Stimulated activated CD4-positive, alpha-beta T cell treated with anti-CD3 and anti-CD28 coated beads, Interleukin-4, amount 100 ng/mL, for 24 hours (primary cell): ENCODE measurements around the gene PRIM2.
"Not testable (repeated sequence)": the region's sequence is repeated elsewhere in the genome, so short reads cannot be mapped to it uniquely, and the experiment has no call there.

ENCODE experiments used
- DNase-seq: peaks from one replicate; pipeline ENCODE4 v3.0.0-alpha.2; 2020

Gene PRIM2

GRCh38 chr6:57368965-57369731 is 51.7 kb downstream of the PRIM2 start:
- DNase-seq = not testable (repeated sequence)

GRCh38 chr6:57371779-57372178 is 54.3 kb downstream of the PRIM2 start:
- not testable (repeated sequence) for DNase-seq

GRCh38 chr6:57374764-57375163 is 57.3 kb downstream of the PRIM2 start:
- not testable (repeated sequence) for DNase-seq

GRCh38 chr6:57376083-57376482 is 58.7 kb downstream of the PRIM2 start:
- DNase-seq = not testable (repeated sequence)

GRCh38 chr6:57389038-57389592 is 71.7 kb downstream of the PRIM2 start:
- DNase-seq = not testable (repeated sequence)

- DNase-seq = not testable (repeated sequence)
These were observed 73.4 kb downstream of the PRIM2 start for GRCh38 chr6:57390818-57391217.

GRCh38 chr6:57392047-57392446 is 74.6 kb downstream of the PRIM2 start:
- DNase-seq = not testable (repeated sequence)

- not testable (repeated sequence) for DNase-seq
These were observed 101.9 kb downstream of the PRIM2 start for GRCh38 chr6:57419341-57419740.

GRCh38 chr6:57421503-57421902 is 104.1 kb downstream of the PRIM2 start:
- no peak for DNase-seq

- no peak for DNase-seq
These were observed 106.0 kb downstream of the PRIM2 start for GRCh38 chr6:57423468-57423867.

GRCh38 chr6:57431742-57432141 is 114.3 kb downstream of the PRIM2 start:
- not testable (repeated sequence) for DNase-seq

- no peak for DNase-seq
These were observed 114.7 kb downstream of the PRIM2 start for GRCh38 chr6:57432157-57432556.

- no peak for DNase-seq
These were observed 115.7 kb downstream of the PRIM2 start for GRCh38 chr6:57432919-57433684.

- not testable (repeated sequence) for DNase-seq
These were observed 116.4 kb downstream of the PRIM2 start for GRCh38 chr6:57433790-57434189.

GRCh38 chr6:57434944-57435343 is 117.5 kb downstream of the PRIM2 start:
- no peak for DNase-seq

GRCh38 chr6:57435475-57436160 is 118.2 kb downstream of the PRIM2 start:
- no peak for DNase-seq

GRCh38 chr6:57440735-57441134 is 123.3 kb downstream of the PRIM2 start:
- not testable (repeated sequence) for DNase-seq

- DNase-seq = not testable (repeated sequence)
These were observed 124.7 kb downstream of the PRIM2 start for GRCh38 chr6:57442133-57442532.

GRCh38 chr6:57443181-57443580 is 125.8 kb downstream of the PRIM2 start:
- not testable (repeated sequence) for DNase-seq

GRCh38 chr6:57444787-57445186 is 127.4 kb downstream of the PRIM2 start:
- not testable (repeated sequence) for DNase-seq

GRCh38 chr6:57445379-57445778 is 127.9 kb downstream of the PRIM2 start:
- not testable (repeated sequence) for DNase-seq

- not testable (repeated sequence) for DNase-seq
These were observed 128.5 kb downstream of the PRIM2 start for GRCh38 chr6:57445790-57446468.
